SU-DHL-6 (cell line): ENCODE measurements around the gene GMDS.

Experiments used
- EZH2phosphoT487 ChIP-seq: fragments of 200-600 bp; sonication (generic), shearing (Covaris generic); conservative IDR thresholded peaks from 2 replicates; pipeline ENCODE4 v1.6.1; 2018; ENCODE audit warnings: mild to moderate bottlenecking, antibody characterized with exemption, low read length, moderate library complexity, mixed read lengths
- TF ChIP-seq, protein P1 (sequence below): fragments of 200-600 bp; sonication (generic); IDR thresholded peaks from one replicate; pipeline ENCODE4 v1.5.1; 2017; ENCODE audit warnings: antibody characterized with exemption, mild to moderate bottlenecking, low read length, moderate library complexity; ENCODE audit not compliant: insufficient read depth, poor library complexity, severe bottlenecking

- TF ChIP-seq, protein P1, sequence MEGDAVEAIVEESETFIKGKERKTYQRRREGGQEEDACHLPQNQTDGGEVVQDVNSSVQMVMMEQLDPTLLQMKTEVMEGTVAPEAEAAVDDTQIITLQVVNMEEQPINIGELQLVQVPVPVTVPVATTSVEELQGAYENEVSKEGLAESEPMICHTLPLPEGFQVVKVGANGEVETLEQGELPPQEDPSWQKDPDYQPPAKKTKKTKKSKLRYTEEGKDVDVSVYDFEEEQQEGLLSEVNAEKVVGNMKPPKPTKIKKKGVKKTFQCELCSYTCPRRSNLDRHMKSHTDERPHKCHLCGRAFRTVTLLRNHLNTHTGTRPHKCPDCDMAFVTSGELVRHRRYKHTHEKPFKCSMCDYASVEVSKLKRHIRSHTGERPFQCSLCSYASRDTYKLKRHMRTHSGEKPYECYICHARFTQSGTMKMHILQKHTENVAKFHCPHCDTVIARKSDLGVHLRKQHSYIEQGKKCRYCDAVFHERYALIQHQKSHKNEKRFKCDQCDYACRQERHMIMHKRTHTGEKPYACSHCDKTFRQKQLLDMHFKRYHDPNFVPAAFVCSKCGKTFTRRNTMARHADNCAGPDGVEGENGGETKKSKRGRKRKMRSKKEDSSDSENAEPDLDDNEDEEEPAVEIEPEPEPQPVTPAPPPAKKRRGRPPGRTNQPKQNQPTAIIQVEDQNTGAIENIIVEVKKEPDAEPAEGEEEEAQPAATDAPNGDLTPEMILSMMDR = no peak
- no peak for TF ChIP-seq EZH2phosphoT487
These were observed 649.9 kb downstream of the GMDS start for GRCh38 chr6:1595271-1596087.
